ENCODE data around the gene SNCAIP.
"Not testable (repeated sequence)": the region's sequence is repeated elsewhere in the genome, so short reads cannot be mapped to it uniquely, and the experiment has no call there.

The SNCAIP gene

GRCh38 chr5:122356855-122357254 is 44.8 kb downstream of the SNCAIP start:
- DNase-seq (ENCODE audit: low read depth in 2 of 2, low spot score in 1 of 2): no peak

GRCh38 chr5:122358372-122358979 is 46.4 kb downstream of the SNCAIP start:
- no peak for DNase-seq (ENCODE audit: low read depth in 2 of 2, low spot score in 1 of 2)

GRCh38 chr5:122362361-122362760 is 50.3 kb downstream of the SNCAIP start:
- no peak for DNase-seq (ENCODE audit: low read depth in 2 of 2, low spot score in 1 of 2)

- no peak for DNase-seq (ENCODE audit: low read depth in 2 of 2, low spot score in 1 of 2)
Observed at GRCh38 chr5:122363623-122364022, 51.6 kb downstream of the SNCAIP start.

GRCh38 chr5:122366501-122366900 is 54.5 kb downstream of the SNCAIP start:
- no peak for DNase-seq (ENCODE audit: low read depth in 2 of 2, low spot score in 1 of 2)

GRCh38 chr5:122367456-122367855 is 55.4 kb downstream of the SNCAIP start:
- no peak for DNase-seq (ENCODE audit: low read depth in 2 of 2, low spot score in 1 of 2)

GRCh38 chr5:122368510-122369251 is 56.6 kb downstream of the SNCAIP start:
- DNase-seq (ENCODE audit: low read depth in 2 of 2, low spot score in 1 of 2): no peak

GRCh38 chr5:122369253-122369815 is 57.3 kb downstream of the SNCAIP start:
- DNase-seq (ENCODE audit: low read depth in 2 of 2, low spot score in 1 of 2): no peak

GRCh38 chr5:122371511-122372151 is 59.6 kb downstream of the SNCAIP start:
- DNase-seq (ENCODE audit: low read depth in 2 of 2, low spot score in 1 of 2): no peak

- no peak for DNase-seq (ENCODE audit: low read depth in 2 of 2, low spot score in 1 of 2)
Observed at GRCh38 chr5:122374110-122374509, 62.1 kb downstream of the SNCAIP start.

- no peak for DNase-seq (ENCODE audit: low read depth in 2 of 2, low spot score in 1 of 2)
Observed at GRCh38 chr5:122375801-122376200, 63.8 kb downstream of the SNCAIP start.

GRCh38 chr5:122376250-122376649 is 64.2 kb downstream of the SNCAIP start:
- DNase-seq (ENCODE audit: low read depth in 2 of 2, low spot score in 1 of 2): no peak

GRCh38 chr5:122377026-122377425 is 65.0 kb downstream of the SNCAIP start:
- DNase-seq (ENCODE audit: low read depth in 2 of 2, low spot score in 1 of 2): no peak

- DNase-seq (ENCODE audit: low read depth in 2 of 2, low spot score in 1 of 2): not testable (repeated sequence)
Observed at GRCh38 chr5:122382938-122383337, 70.9 kb downstream of the SNCAIP start.

GRCh38 chr5:122384739-122385235 is 72.8 kb downstream of the SNCAIP start:
- no peak for DNase-seq (ENCODE audit: low read depth in 2 of 2, low spot score in 1 of 2)

- no peak for DNase-seq (ENCODE audit: low read depth in 2 of 2, low spot score in 1 of 2)
Observed at GRCh38 chr5:122385286-122385685, 73.2 kb downstream of the SNCAIP start.

- no peak for DNase-seq (ENCODE audit: low read depth in 2 of 2, low spot score in 1 of 2)
Observed at GRCh38 chr5:122385808-122386207, 73.8 kb downstream of the SNCAIP start.

- no peak for DNase-seq (ENCODE audit: low read depth in 2 of 2, low spot score in 1 of 2)
Observed at GRCh38 chr5:122390154-122390553, 78.1 kb downstream of the SNCAIP start.

GRCh38 chr5:122390694-122391093 is 78.7 kb downstream of the SNCAIP start:
- no peak for DNase-seq (ENCODE audit: low read depth in 2 of 2, low spot score in 1 of 2)

- no peak for DNase-seq (ENCODE audit: low read depth in 2 of 2, low spot score in 1 of 2)
Observed at GRCh38 chr5:122391621-122392020, 79.6 kb downstream of the SNCAIP start.

- no peak for DNase-seq (ENCODE audit: low read depth in 2 of 2, low spot score in 1 of 2)
Observed at GRCh38 chr5:122392224-122392623, 80.2 kb downstream of the SNCAIP start.

- DNase-seq (ENCODE audit: low read depth in 2 of 2, low spot score in 1 of 2): no peak
Observed at GRCh38 chr5:122392824-122393223, 80.8 kb downstream of the SNCAIP start.
